Activated CD8-positive, alpha-beta T cell treated with anti-CD3 and anti-CD28 coated beads for 36 hours (primary cell): ENCODE results near the gene LSM5. TPM values are rescaled to one million over a fixed set of nuclear protein-coding genes. Genes with fewer than 3 reads are reported as not detected.

Experiments
- ATAC-seq: fragments of 200-7000 bp; cut with Tn5 transposase; one replicate; pipeline ENCODE4 v1.10.0; 2021; ENCODE audit warnings: mild to moderate bottlenecking, moderate library complexity
- CTCF ChIA-PET: fragments of 350-600 bp; sonication (Branson Sonifier 250); formaldehyde crosslinking; loops from one replicate; lab custom pipeline; 2021; ENCODE audit warnings: antibody characterized with exemption; lab: Charles Lee
- POLR2A ChIA-PET: fragments of 350-600 bp; sonication (Branson Sonifier 250); formaldehyde crosslinking; loops from one replicate; lab custom pipeline; 2021; ENCODE audit warnings: antibody characterized with exemption; lab: Charles Lee
- DNase-seq: peaks from one replicate; pipeline ENCODE4 v3.0.0-alpha.2; 2020
- H3K27ac Mint-ChIP-seq: one replicate; pipeline ENCODE4 v1.8.0; 2021; ENCODE audit warnings: mild to moderate bottlenecking, mixed read lengths
- H3K27me3 Mint-ChIP-seq: one replicate; pipeline ENCODE4 v1.8.0; 2021; ENCODE audit warnings: mixed read lengths
- H3K36me3 Mint-ChIP-seq: one replicate; pipeline ENCODE4 v1.8.0; 2021; ENCODE audit warnings: low read depth, mixed read lengths
- H3K4me1 Mint-ChIP-seq: one replicate; pipeline ENCODE4 v1.8.0; 2021; ENCODE audit warnings: low read depth, mixed read lengths
- H3K4me3 Mint-ChIP-seq: one replicate; pipeline ENCODE4 v1.8.0; 2021; ENCODE audit warnings: mild to moderate bottlenecking, moderate library complexity, mixed read lengths
- H3K9me3 Mint-ChIP-seq: one replicate; pipeline ENCODE4 v1.8.0; 2021; ENCODE audit warnings: mixed read lengths
- intact Hi-C: fragments of 100-400 bp; cut with micrococcal nuclease; formaldehyde crosslinking; loops from one replicate; pipeline ENCODE4 v1.10.0; 2022
- total RNA-seq, 2 experiments: library from RNA; stranded (reverse); gene quantifications; one replicate each; pipeline ENCODE4 v1.2.3, GENCODE V29; 2021
- TF ChIP-seq, protein P1 (sequence below): fragments of 200-600 bp; IDR thresholded peaks from one replicate; pipeline ENCODE4 v1.8.0; 2022; ENCODE audit warnings: antibody characterized with exemption, mild to moderate bottlenecking

Gene LSM5
- total RNA-seq, 2 experiments from 2014 or later = 122 to 124 TPM

DNA sequence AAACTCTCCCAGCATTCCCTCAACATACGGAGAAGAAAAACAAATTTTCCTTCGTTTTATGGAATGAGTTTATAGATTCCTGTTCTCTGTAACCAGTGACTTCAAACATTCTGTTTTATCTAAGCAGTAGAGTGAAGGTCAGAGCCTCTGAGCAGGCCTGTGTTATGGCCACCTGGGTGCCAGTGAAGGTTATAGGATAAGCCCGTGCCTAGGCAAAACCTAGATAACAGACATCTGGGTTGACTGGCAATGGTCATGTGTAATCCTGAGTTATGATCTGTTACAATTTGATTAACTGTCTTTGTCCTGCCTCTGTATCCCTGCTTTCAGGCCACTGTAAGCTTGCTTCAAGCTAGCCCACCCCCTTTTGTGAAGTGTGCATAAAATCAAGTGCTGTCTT is 8.3 kb downstream of the LSM5 start:
- ATAC-seq (no peak), DNase-seq (no peak)
- no peaks in the 10 kb centered on the region for H3K27me3 Mint-ChIP-seq
- H3K27ac Mint-ChIP-seq = no peak overlapping the region
- intact Hi-C loops = no loop called here
- peaks cover 7% of the 10 kb centered on the region for H3K36me3 Mint-ChIP-seq
- CTCF ChIA-PET = interaction anchor here (3.5 kb wide), 1 partner anchor 272 kb away, joined by 31 read pairs; no protein-coding TSS in a partner anchor
- no peak overlapping the region for H3K4me3 Mint-ChIP-seq
- POLR2A ChIA-PET = no interaction called here
- peaks cover 7% of the 10 kb centered on the region for H3K4me1 Mint-ChIP-seq
- TF ChIP-seq, protein P1, sequence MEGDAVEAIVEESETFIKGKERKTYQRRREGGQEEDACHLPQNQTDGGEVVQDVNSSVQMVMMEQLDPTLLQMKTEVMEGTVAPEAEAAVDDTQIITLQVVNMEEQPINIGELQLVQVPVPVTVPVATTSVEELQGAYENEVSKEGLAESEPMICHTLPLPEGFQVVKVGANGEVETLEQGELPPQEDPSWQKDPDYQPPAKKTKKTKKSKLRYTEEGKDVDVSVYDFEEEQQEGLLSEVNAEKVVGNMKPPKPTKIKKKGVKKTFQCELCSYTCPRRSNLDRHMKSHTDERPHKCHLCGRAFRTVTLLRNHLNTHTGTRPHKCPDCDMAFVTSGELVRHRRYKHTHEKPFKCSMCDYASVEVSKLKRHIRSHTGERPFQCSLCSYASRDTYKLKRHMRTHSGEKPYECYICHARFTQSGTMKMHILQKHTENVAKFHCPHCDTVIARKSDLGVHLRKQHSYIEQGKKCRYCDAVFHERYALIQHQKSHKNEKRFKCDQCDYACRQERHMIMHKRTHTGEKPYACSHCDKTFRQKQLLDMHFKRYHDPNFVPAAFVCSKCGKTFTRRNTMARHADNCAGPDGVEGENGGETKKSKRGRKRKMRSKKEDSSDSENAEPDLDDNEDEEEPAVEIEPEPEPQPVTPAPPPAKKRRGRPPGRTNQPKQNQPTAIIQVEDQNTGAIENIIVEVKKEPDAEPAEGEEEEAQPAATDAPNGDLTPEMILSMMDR = no peak
- H3K9me3 Mint-ChIP-seq = no peaks in the 10 kb centered on the region

- intact Hi-C loops = no loop called here
- POLR2A ChIA-PET = no interaction called here
- H3K4me1 Mint-ChIP-seq = peaks cover 7% of the 10 kb centered on the region
- ATAC-seq = no peak
- H3K9me3 Mint-ChIP-seq = no peaks in the 10 kb centered on the region
- peaks cover 1% of the 10 kb centered on the region for H3K36me3 Mint-ChIP-seq
- TF ChIP-seq, protein P1 = no peak
- H3K27ac Mint-ChIP-seq = no peak overlapping the region
- H3K4me3 Mint-ChIP-seq = no peak overlapping the region
- H3K27me3 Mint-ChIP-seq = no peaks in the 10 kb centered on the region
- DNase-seq = no peak
- CTCF ChIA-PET = interaction anchor here (3.5 kb wide), 1 partner anchor 272 kb away, joined by 31 read pairs; no protein-coding TSS in a partner anchor
These were observed 9.0 kb downstream of the LSM5 start for GRCh38 chr7:32481176-32481575.

- POLR2A ChIA-PET = no interaction called here
- peak; percentile 53 for ATAC-seq
These were observed 10.5 kb downstream of the LSM5 start for GRCh38 chr7:32479574-32480200.

GRCh38 chr7:32477649-32477980 is 12.6 kb downstream of the LSM5 start:
- CTCF ChIA-PET = no interaction called here

More at GRCh38 chr7:32479574-32480200, 10.5 kb downstream of the LSM5 start:
- no peaks in the 10 kb centered on the region for H3K36me3 Mint-ChIP-seq
- intact Hi-C loops = loop anchor here (5.0 to 10.0 kb wide), 2 partner anchors 267 to 735 kb away; no protein-coding TSS in a partner anchor
- CTCF ChIA-PET = interaction anchor here (0.7 to 3.5 kb wide), 7 partner anchors 10 to 736 kb away, joined by 3 to 31 read pairs (median 4); partner anchors contain the start of gene LSM5
- no peaks in the 10 kb centered on the region for H3K27me3 Mint-ChIP-seq
- TF ChIP-seq, protein P1 = peak; percentile 65
- H3K9me3 Mint-ChIP-seq = no peaks in the 10 kb centered on the region
- peak overlapping the region; percentile 24 for H3K27ac Mint-ChIP-seq
- peaks cover 7% of the 10 kb centered on the region for H3K4me1 Mint-ChIP-seq
- peak; percentile 55 for DNase-seq
- H3K4me3 Mint-ChIP-seq = no peak overlapping the region

More at GRCh38 chr7:32477649-32477980, 12.6 kb downstream of the LSM5 start:
- Mint-ChIP-seq H3K27ac (no peak overlapping the region), H3K36me3 (no peaks in the 10 kb centered on the region), H3K9me3 (no peaks in the 10 kb centered on the region), H3K4me1 (peaks cover 7% of the 10 kb centered on the region), H3K27me3 (no peaks in the 10 kb centered on the region), H3K4me3 (no peak overlapping the region)
- POLR2A ChIA-PET = no interaction called here
- TF ChIP-seq, protein P1 = no peak
- intact Hi-C loops = loop anchor here (5.0 to 10.0 kb wide), 2 partner anchors 265 to 733 kb away; no protein-coding TSS in a partner anchor
- no peak for DNase-seq
- ATAC-seq = no peak
